ENCODE data around the gene FGA. TPM values are rescaled to one million over a fixed set of nuclear protein-coding genes. Genes with fewer than 3 reads are reported as not detected.

Gene FGA
- total RNA-seq, 1 donor from 2014 or later, result not detected

- H3K9me3 Mint-ChIP-seq, result no peaks in the 10 kb centered on the region
- H3K4me1 Mint-ChIP-seq, result peaks cover 15% of the 10 kb centered on the region
- peaks cover 2% of the 10 kb centered on the region for H3K27me3 Mint-ChIP-seq
- ATAC-seq (ENCODE audit: low read depth) (peak; percentile 80), DNase-seq (peak; percentile 19)
- no peak overlapping the region for H3K27ac Mint-ChIP-seq
- POLR2A ChIA-PET, result interaction anchor here (2.3 kb wide), 1 partner anchor 69 kb away, joined by 10 read pairs; the partner anchor contains the start of gene PLRG1
- intact Hi-C loops (cut with micrococcal nuclease), result loop anchor here (1.0 to 10.0 kb wide), 3 partner anchors 67 to 1274 kb away; partner anchors contain the start of gene MND1
- H3K36me3 Mint-ChIP-seq (ENCODE audit: low read depth), result no peaks in the 10 kb centered on the region
- H3K4me3 Mint-ChIP-seq, result no peak overlapping the region
- no peak for TF ChIP-seq CTCF (IDR thresholded peaks at IDR 0.05)
- CTCF ChIA-PET, result interaction anchor here (0.6 to 9.6 kb wide), 12 partner anchors 8 to 288 kb away, joined by 3 to 124 read pairs (median 5); partner anchors contain the start of gene PLRG1
Observed at GRCh38 chr4:154618708-154619315, 28.3 kb upstream of the FGA start.

DNA sequence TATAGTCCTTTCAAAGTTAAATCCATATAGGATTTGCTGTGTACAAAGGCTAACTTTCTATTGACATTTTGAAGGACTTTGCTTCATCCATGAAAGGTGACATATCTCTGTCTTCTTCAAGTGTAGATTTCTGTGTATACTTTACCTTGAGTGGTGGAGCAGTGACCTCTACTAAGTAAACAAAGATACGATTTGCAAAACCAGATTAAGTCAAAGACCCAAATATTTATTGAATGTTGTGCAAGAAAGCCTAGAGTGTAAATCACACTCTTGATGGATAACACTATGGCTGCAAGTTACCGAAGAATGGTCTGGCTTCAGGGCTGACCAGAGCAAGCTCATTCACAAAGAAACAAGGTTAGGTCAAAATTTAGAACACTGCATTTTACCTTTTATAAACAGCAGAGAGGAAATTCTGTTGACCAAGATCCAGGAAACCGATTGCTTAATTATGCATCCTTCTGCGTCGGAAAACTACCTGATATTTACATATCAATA is 27.3 kb upstream of the FGA start:
- intact Hi-C loops (cut with micrococcal nuclease), result loop anchor here (1.0 to 10.0 kb wide), 3 partner anchors 66 to 1273 kb away; partner anchors contain the start of gene MND1
- Mint-ChIP-seq H3K4me1 (peaks cover 15% of the 10 kb centered on the region), H3K9me3 (no peaks in the 10 kb centered on the region), H3K27ac (no peak overlapping the region), H3K36me3 (ENCODE audit: low read depth) (no peaks in the 10 kb centered on the region), H3K27me3 (peaks cover 4% of the 10 kb centered on the region), H3K4me3 (no peak overlapping the region)
- DNase-seq (no peak), ATAC-seq (ENCODE audit: low read depth) (no peak)
- no peak for TF ChIP-seq CTCF (IDR thresholded peaks at IDR 0.05)
- ChIA-PET POLR2A (no interaction called here), CTCF (interaction anchor here (1.1 to 9.6 kb wide), 6 partner anchors 9 to 67 kb away, joined by 3 to 124 read pairs (median 8); partner anchors contain the start of gene PLRG1)

- Mint-ChIP-seq H3K27ac (no peak overlapping the region), H3K36me3 (ENCODE audit: low read depth) (no peaks in the 10 kb centered on the region), H3K27me3 (peaks cover 9% of the 10 kb centered on the region), H3K4me1 (peaks cover 15% of the 10 kb centered on the region), H3K9me3 (no peaks in the 10 kb centered on the region), H3K4me3 (no peak overlapping the region)
- DNase-seq (no peak), ATAC-seq (ENCODE audit: low read depth) (no peak)
- POLR2A ChIA-PET, result no interaction called here
- intact Hi-C loops (cut with micrococcal nuclease), result loop anchor here (10.0 kb wide), 1 partner anchor 1272 kb away; the partner anchor contains the start of gene MND1
- CTCF ChIA-PET, result interaction anchor here (1.5 kb wide), 1 partner anchor 57 kb away, joined by 6 read pairs; no protein-coding TSS in a partner anchor
- TF ChIP-seq CTCF (IDR thresholded peaks at IDR 0.05), result no peak
Observed at GRCh38 chr4:154616731-154617130, 26.2 kb upstream of the FGA start.

- no peaks in the 10 kb centered on the region for H3K36me3 Mint-ChIP-seq (ENCODE audit: low read depth)
Observed at GRCh38 chr4:154616287-154616686, 25.7 kb upstream of the FGA start.

More at GRCh38 chr4:154616287-154616686, 25.7 kb upstream of the FGA start:
- Mint-ChIP-seq H3K27me3 (peaks cover 9% of the 10 kb centered on the region), H3K27ac (no peak overlapping the region), H3K4me3 (no peak overlapping the region), H3K4me1 (peaks cover 15% of the 10 kb centered on the region), H3K9me3 (no peaks in the 10 kb centered on the region)
- no peak for TF ChIP-seq CTCF (IDR thresholded peaks at IDR 0.05)
- POLR2A ChIA-PET, result no interaction called here
- intact Hi-C loops (cut with micrococcal nuclease), result loop anchor here (10.0 kb wide), 1 partner anchor 1271 kb away; the partner anchor contains the start of gene MND1
- ATAC-seq (ENCODE audit: low read depth) (no peak), DNase-seq (no peak)
- CTCF ChIA-PET, result interaction anchor here (1.5 kb wide), 1 partner anchor 57 kb away, joined by 6 read pairs; no protein-coding TSS in a partner anchor

Data from activated B cell treated with CpG ODN at 0.5 μM for 24 hours (primary cell).